ENCODE results near the gene FTL. TPM values are rescaled to one million over a fixed set of nuclear protein-coding genes. Genes with fewer than 3 reads are reported as not detected.

Gene FTL
- total RNA-seq, 2 experiments from 2014 or later, result 1,296 to 1,324 TPM

- DNase-seq (peak; percentile 100), ATAC-seq (peak; percentile 95)
- TF ChIP-seq CTCF (IDR thresholded peaks at IDR 0.05), result peak; percentile 97
- ChIA-PET CTCF (interaction anchor here (0.7 to 5.7 kb wide), 40 partner anchors 8 to 348 kb away, joined by 3 to 101 read pairs (median 5); partner anchors contain the start of genes BAX, CGB7, DHDH and LIN7B), POLR2A (interaction anchor here (0.6 to 3.5 kb wide), 17 partner anchors 9 to 670 kb away, joined by 3 to 18 read pairs (median 4); partner anchors contain the start of genes FTL and LIN7B)
- Mint-ChIP-seq H3K27me3 (no peaks in the 10 kb centered on the region), H3K4me1 (ENCODE audit: low read depth) (peaks cover 42% of the 10 kb centered on the region), H3K4me3 (peak within 1 kb of the TSS; percentile 95), H3K27ac (peak within 1 kb of the TSS; percentile 98), H3K36me3 (ENCODE audit: low read depth) (peaks cover 29% of the 10 kb centered on the region), H3K9me3 (no peaks in the 10 kb centered on the region)
- intact Hi-C loops (cut with micrococcal nuclease), result no loop called here
These were observed 28.3 kb downstream of the FTL start, which contains the start of the genes GYS1 and RUVBL2 for GRCh38 chr19:48993175-48994034. Gene GYS1 (minus strand): TSS chr19:48993309. CDS start chr19:48993112, 197 bp downstream. Gene RUVBL2 (plus strand): TSS chr19:48993887. CDS start chr19:48993912, 25 bp downstream.

- intact Hi-C loops (cut with micrococcal nuclease), result no loop called here
- Mint-ChIP-seq H3K4me1 (ENCODE audit: low read depth) (peaks cover 42% of the 10 kb centered on the region), H3K9me3 (no peaks in the 10 kb centered on the region), H3K27ac (peak overlapping the region; percentile 98), H3K36me3 (ENCODE audit: low read depth) (peaks cover 26% of the 10 kb centered on the region), H3K27me3 (no peaks in the 10 kb centered on the region), H3K4me3 (peak overlapping the region; percentile 95)
- ATAC-seq (no peak), DNase-seq (no peak)
- TF ChIP-seq CTCF (IDR thresholded peaks at IDR 0.05), result no peak
- ChIA-PET POLR2A (interaction anchor here (0.6 to 3.5 kb wide), 15 partner anchors 8 to 348 kb away, joined by 3 to 18 read pairs (median 5); partner anchors contain the start of genes CA11, FTL and LIN7B), CTCF (interaction anchor here (0.9 to 5.7 kb wide), 27 partner anchors 8 to 206 kb away, joined by 3 to 101 read pairs (median 6); partner anchors contain the start of genes BAX, CGB7, DHDH and LIN7B)
These were observed 28.9 kb downstream of the FTL start for GRCh38 chr19:48994035-48994386.

- no peaks in the 10 kb centered on the region for H3K9me3 Mint-ChIP-seq
- CTCF ChIA-PET, result interaction anchor here (0.5 to 1.7 kb wide), 14 partner anchors 9 to 97 kb away, joined by 3 to 6 read pairs (median 4); partner anchors contain the start of gene CGB7
These were observed 32.9 kb downstream of the FTL start for GRCh38 chr19:48997972-48998371.

GRCh38 chr19:48999481-49000325 lies 34.6 kb downstream of the FTL start:
- POLR2A ChIA-PET, result interaction anchor here (0.8 kb wide), 2 partner anchors 93 to 147 kb away, joined by 4 to 5 read pairs; no protein-coding TSS in a partner anchor
- Mint-ChIP-seq H3K27ac (no peak overlapping the region), H3K9me3 (no peaks in the 10 kb centered on the region)

More at GRCh38 chr19:48997972-48998371, 32.9 kb downstream of the FTL start:
- H3K36me3 Mint-ChIP-seq (ENCODE audit: low read depth), result peaks cover 29% of the 10 kb centered on the region
- H3K27me3 Mint-ChIP-seq, result no peaks in the 10 kb centered on the region
- TF ChIP-seq CTCF (IDR thresholded peaks at IDR 0.05), result peak; percentile 69
- no peak overlapping the region for H3K27ac Mint-ChIP-seq
- no peak overlapping the region for H3K4me3 Mint-ChIP-seq
- intact Hi-C loops (cut with micrococcal nuclease), result no loop called here
- DNase-seq (peak; percentile 79), ATAC-seq (no peak)
- POLR2A ChIA-PET, result interaction anchor here (0.6 to 2.1 kb wide), 3 partner anchors 21 to 142 kb away, joined by 3 to 4 read pairs (median 3); no protein-coding TSS in a partner anchor
- H3K4me1 Mint-ChIP-seq (ENCODE audit: low read depth), result peaks cover 32% of the 10 kb centered on the region

More at GRCh38 chr19:48999481-49000325, 34.6 kb downstream of the FTL start:
- CTCF ChIA-PET, result interaction anchor here (0.7 to 2.0 kb wide), 18 partner anchors 8 to 227 kb away, joined by 3 to 11 read pairs (median 5); a partner anchor contains a TSS
- Mint-ChIP-seq H3K27me3 (no peaks in the 10 kb centered on the region), H3K4me3 (no peak overlapping the region), H3K36me3 (ENCODE audit: low read depth) (peaks cover 35% of the 10 kb centered on the region), H3K4me1 (ENCODE audit: low read depth) (peaks cover 25% of the 10 kb centered on the region)
- ATAC-seq (peak; percentile 87), DNase-seq (peak; percentile 77)
- intact Hi-C loops (cut with micrococcal nuclease), result no loop called here
- TF ChIP-seq CTCF (IDR thresholded peaks at IDR 0.05), result peak; percentile 57
